Stomach (tissue), 4 donors: ENCODE data around the gene LFNG.

ENCODE experiments used
- EP300 ChIP-seq: sonication (generic); formaldehyde crosslinking; IDR thresholded peaks from one replicate; pipeline ENCODE4 v1.6.1; 2017; ENCODE audit warnings: antibody characterized with exemption
- POLR2AphosphoS5 ChIP-seq, 3 donors: sonication (generic); formaldehyde crosslinking; IDR thresholded peaks; one replicate each; pipeline ENCODE4 v1.6.1; 2016; ENCODE audit warnings: antibody characterized with exemption in 3 of 3
- TF ChIP-seq, protein P1 (sequence below), 7 experiments: fragments of 450-650 bp in 4 of 7; fragments of 200-600 bp in 3 of 7; sonication (generic) in 3 of 7; IDR thresholded peaks; one replicate each; pipeline ENCODE4 v1.5.1; 2016 to 2019; ENCODE audit warnings: antibody characterized with exemption in 7 of 7, control low read depth in 2 of 7, mild to moderate bottlenecking in 1 of 7

DNA sequence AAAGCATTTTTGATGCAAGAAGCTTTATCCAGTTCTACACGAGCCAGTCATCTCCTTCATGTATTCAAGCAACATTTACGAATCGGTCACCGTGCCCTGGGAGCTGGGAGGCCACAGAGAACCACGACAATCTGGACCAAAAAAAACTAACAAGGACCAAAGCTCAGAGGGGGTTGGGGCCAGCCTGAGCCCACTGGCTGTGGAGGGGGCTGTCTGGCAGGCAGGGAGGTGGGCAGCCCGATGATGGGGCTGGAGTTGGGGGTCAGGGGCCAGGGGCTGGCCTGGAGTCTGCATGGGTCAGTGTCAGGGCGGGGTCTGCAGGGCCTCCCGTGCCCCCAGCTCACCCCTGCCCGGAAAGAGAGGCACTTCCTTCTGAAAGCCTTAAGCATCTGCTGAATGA is 30.9 kb upstream of the LFNG start:
- TF ChIP-seq EP300 (no peak), POLR2AphosphoS5 (IDR thresholded peaks at IDR 0.05) (no peak)
- TF ChIP-seq, protein P1, sequence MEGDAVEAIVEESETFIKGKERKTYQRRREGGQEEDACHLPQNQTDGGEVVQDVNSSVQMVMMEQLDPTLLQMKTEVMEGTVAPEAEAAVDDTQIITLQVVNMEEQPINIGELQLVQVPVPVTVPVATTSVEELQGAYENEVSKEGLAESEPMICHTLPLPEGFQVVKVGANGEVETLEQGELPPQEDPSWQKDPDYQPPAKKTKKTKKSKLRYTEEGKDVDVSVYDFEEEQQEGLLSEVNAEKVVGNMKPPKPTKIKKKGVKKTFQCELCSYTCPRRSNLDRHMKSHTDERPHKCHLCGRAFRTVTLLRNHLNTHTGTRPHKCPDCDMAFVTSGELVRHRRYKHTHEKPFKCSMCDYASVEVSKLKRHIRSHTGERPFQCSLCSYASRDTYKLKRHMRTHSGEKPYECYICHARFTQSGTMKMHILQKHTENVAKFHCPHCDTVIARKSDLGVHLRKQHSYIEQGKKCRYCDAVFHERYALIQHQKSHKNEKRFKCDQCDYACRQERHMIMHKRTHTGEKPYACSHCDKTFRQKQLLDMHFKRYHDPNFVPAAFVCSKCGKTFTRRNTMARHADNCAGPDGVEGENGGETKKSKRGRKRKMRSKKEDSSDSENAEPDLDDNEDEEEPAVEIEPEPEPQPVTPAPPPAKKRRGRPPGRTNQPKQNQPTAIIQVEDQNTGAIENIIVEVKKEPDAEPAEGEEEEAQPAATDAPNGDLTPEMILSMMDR (IDR thresholded peaks at IDR 0.05): no peak
